ENCODE measurements around the gene MAG. TPM values are rescaled to one million over a fixed set of nuclear protein-coding genes. Genes with fewer than 3 reads are reported as not detected.
"Not testable (repeated sequence)": the region's sequence is repeated elsewhere in the genome, so short reads cannot be mapped to it uniquely, and the experiment has no call there.

Gene MAG
- polyA plus RNA-seq, 3 donors, result 0.16 TPM; not detected in 2

DNA sequence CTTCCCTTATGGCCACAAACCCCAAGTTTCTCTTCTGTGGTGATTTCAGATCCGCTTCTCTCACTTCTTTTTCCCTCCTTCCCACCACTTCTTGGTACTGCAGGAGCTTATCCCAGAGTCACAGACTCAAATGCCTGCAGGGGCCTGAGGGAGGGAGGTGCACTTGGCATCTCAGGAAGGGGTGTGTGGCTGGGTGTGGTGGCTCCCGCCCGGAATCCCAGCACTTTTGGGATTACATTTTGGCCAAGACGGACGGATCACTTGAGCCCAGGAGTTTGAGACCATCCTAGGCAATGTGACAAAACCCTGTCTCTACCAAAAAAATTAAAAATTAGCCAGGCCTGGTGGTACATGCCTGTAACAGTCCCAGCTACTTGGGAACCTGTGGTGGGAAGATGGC, 17.6 kb upstream of the MAG start:
- H3K27ac ChIP-seq (ENCODE audit: low read depth, low read length), result no peak overlapping the region
- WGBS, 3 donors, result 69 to 79% (median 78%) methylated on average over 5 of the region's 5 CpGs

- WGBS, 3 donors, result 94 to 95% (median 94%) methylated on average over 28 of the region's 28 CpGs
- H3K27ac ChIP-seq (ENCODE audit: low read depth, low read length), result no peak overlapping the region
These were observed 15.2 kb upstream of the MAG start for GRCh38 chr19:35276706-35277281.

DNA sequence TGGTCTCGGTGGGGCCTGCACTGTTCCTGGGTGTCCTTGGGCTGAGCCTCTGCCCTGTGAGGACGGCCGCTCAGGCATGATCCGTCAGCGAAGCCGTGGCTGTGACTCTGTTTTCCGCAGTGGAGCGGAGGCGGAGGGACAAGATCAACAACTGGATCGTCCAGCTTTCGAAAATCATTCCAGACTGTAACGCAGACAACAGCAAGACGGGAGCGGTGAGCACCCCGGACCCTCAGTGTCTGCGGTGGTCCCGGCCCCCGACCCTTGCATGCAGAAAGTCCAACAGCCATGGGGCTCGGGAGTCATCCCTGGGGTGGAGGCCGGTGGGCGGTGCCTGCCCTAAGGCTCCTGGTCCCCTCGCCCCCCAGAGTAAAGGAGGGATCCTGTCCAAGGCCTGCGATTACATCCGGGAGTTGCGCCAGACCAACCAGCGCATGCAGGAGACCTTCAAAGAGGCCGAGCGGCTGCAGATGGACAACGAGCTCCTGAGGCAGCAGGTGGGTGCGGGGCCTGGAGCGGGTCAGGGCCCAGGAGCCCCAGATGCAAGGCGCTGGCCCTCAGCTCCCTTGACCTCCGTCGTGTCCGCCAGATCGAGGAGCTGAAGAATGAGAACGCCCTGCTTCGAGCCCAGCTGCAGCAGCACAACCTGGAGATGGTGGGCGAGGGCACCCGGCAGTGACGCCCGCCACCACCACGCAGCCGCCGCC, 13.2 kb upstream of the MAG start:
- 89 to 91% (median 91%) methylated on average over 39 to 45 of the region's 45 CpGs for WGBS, 3 donors
- H3K27ac ChIP-seq (ENCODE audit: low read depth, low read length), result no peak overlapping the region

DNA sequence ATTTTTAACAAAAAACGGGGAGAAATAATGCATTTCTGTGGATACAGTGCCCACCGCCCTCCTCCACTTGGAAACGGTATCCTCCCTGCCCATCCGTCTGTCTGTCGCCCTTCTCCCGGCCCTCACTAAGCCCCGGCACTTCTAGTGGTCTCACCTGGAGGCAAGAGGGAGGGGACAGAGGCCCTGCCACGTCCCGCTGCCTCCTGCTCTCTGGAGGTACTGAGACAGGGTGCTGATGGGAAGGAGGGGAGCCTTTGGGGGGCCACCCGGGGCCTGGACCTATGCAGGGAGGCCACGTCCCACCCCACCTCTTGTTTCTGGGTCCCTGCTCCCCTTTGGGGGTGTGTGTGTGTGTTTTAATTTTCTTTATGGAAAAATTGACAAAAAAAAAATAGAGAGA, 12.6 kb upstream of the MAG start:
- no peak overlapping the region for H3K27ac ChIP-seq (ENCODE audit: low read depth, low read length)
- 78 to 93% (median 80%) methylated on average over 11 of the region's 11 CpGs for WGBS, 3 donors

- H3K27ac ChIP-seq (ENCODE audit: low read depth, low read length), result no peak overlapping the region
- 58 to 67% (median 63%) methylated on average over 11 to 12 of the region's 12 CpGs for WGBS, 3 donors
These were observed 11.8 kb upstream of the MAG start for GRCh38 chr19:35279985-35280821.

GRCh38 chr19:35281303-35281702, 10.7 kb upstream of the MAG start:
- no peak overlapping the region for H3K27ac ChIP-seq (ENCODE audit: low read depth, low read length)
- WGBS, 3 donors, result 53 to 73% (median 68%) methylated on average over 4 of the region's 4 CpGs

- WGBS, 3 donors, result 68 to 82% (median 74%) methylated on average over 15 to 17 of the region's 17 CpGs
These were observed 7.5 kb upstream of the MAG start for GRCh38 chr19:35284153-35285094.

DNA sequence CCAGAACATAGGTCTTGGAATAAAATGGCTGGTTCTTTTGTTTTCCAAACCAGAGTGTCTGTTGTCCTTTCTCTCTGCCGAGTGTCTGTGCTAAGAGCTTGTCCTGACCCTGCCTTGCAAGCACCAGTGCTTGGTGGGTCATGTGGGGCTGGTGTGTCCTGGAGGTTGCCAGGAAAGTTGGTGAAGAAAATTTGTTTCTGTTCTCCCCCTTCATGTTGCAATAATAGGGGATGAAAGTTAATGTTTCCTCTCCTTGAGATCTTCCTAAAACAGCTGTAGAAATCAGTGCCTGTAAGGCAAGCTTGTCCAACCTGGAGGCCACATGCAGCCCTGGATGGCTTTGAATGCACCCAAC, 6.9 kb upstream of the MAG start:
- no peak overlapping the region for H3K27ac ChIP-seq (ENCODE audit: low read depth, low read length)
- WGBS, 3 donors, result 40 to 69% (median 53%) methylated on average over 1 of the region's 1 CpG

More at GRCh38 chr19:35284153-35285094, 7.5 kb upstream of the MAG start:
- no peak overlapping the region for H3K27ac ChIP-seq (ENCODE audit: low read depth, low read length)

DNA sequence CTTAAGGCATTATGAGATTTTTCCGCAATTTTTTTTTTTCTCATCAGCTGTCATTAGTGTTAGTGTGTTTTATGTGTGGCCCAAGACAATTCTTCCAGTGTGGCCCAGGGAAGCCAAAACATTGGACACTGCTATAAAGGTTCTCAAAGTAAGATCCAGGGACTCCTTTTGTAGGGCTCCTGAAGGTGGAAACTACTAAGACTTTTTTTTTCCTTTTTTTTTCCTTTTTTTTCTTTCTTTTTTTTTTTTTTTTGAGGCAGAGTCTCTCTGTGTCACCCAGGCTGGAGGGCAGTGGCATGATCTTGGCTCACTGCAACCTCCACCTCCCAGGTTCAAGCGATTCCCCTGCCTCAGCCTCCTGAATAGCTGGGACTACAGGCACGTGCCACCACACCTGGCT, 6.5 kb upstream of the MAG start:
- WGBS, 3 donors, result 93 to 96% (median 94%) methylated on average over 3 of the region's 3 CpGs
- not testable (repeated sequence) for H3K27ac ChIP-seq (ENCODE audit: low read depth, low read length)

DNA sequence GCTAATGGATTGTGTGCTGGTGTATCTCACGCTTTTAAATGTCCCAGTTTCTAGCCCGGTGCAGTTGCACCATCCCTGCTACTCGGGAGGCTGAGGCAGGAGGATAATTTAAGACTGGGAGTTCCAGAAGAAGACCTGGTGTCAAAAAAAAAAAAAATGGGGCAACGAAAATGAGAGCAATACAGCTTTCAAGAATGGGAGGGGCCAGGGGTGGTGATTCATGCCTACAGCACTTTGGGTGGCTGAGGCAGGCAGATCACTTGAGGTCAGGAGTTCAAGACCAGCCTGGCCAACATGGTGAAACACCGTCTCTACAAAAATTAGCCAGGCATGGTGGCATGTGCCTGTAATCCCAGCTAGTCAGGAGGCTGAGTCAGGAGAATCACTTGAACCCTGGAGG, 5.9 kb upstream of the MAG start:
- WGBS, 3 donors, result 83 to 87% (median 84%) methylated on average over 5 of the region's 5 CpGs
- not testable (repeated sequence) for H3K27ac ChIP-seq (ENCODE audit: low read depth, low read length)

DNA sequence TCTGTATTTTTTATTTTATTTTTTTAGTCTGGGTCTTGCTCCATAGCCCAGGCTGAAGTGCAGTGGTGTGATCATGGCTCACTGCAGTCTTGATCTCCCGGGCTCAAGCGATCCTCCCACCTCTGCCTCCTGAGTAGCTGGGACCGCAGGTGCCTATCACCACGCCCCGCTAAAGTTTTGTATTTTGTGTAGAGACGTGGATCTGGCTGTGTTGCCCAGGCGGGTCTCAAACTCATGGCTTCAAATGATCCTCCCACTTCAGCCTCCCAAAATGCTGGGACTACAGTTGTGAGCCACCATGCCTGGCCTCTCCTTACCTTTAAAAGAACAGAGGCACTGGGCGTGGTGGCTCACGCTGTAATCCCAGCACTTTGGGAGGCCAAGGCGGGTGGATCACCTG, 4.2 kb upstream of the MAG start:
- 91 to 96% (median 95%) methylated on average over 10 of the region's 10 CpGs for WGBS, 3 donors
- H3K27ac ChIP-seq (ENCODE audit: low read depth, low read length), result no peak overlapping the region

- H3K27ac ChIP-seq (ENCODE audit: low read depth, low read length), result no peak overlapping the region
- 56 to 60% (median 59%) methylated on average over 2 of the region's 2 CpGs for WGBS, 3 donors
These were observed 3.6 kb upstream of the MAG start for GRCh38 chr19:35288331-35288730.

- 81 to 86% (median 84%) methylated on average over 5 of the region's 5 CpGs for WGBS, 3 donors
- H3K27ac ChIP-seq (ENCODE audit: low read depth, low read length), result no peak overlapping the region
These were observed 3.1 kb upstream of the MAG start for GRCh38 chr19:35288906-35289305.

GRCh38 chr19:35290381-35291127, 1.4 kb upstream of the MAG start:
- H3K27ac ChIP-seq (ENCODE audit: low read depth, low read length), result no peak overlapping the region
- WGBS, 3 donors, result 75 to 83% (median 76%) methylated on average over 19 to 20 of the region's 20 CpGs

- no peak overlapping the region for H3K27ac ChIP-seq (ENCODE audit: low read depth, low read length)
- WGBS, 3 donors, result 64 to 76% (median 74%) methylated on average over 6 of the region's 6 CpGs
These were observed 702 bp upstream of the MAG start for GRCh38 chr19:35291259-35291658.

- H3K27ac ChIP-seq (ENCODE audit: low read depth, low read length), result no peak overlapping the region
- WGBS, 3 donors, result 69 to 80% (median 72%) methylated on average over 23 of the region's 23 CpGs
These were observed 731 bp downstream of the MAG start for GRCh38 chr19:35292421-35293362.

GRCh38 chr19:35293363-35293739, 1.4 kb downstream of the MAG start:
- no peak overlapping the region for H3K27ac ChIP-seq (ENCODE audit: low read depth, low read length)
- 34 to 47% (median 36%) methylated on average over 7 of the region's 7 CpGs for WGBS, 3 donors
